GM19397 (cell line): ENCODE measurements around the gene GTF2E1.
"Not testable (repeated sequence)": the region's sequence is repeated elsewhere in the genome, so short reads cannot be mapped to it uniquely, and the experiment has no call there.

Experiments used
- ATAC-seq: cut with Tn5 transposase; IDR thresholded peaks from one replicate; pipeline ENCODE4 v1.9.1; 2021; ENCODE audit warnings: mild to moderate bottlenecking, moderate library complexity; ENCODE audit not compliant: unreplicated experiment

Gene GTF2E1

GRCh38 chr3:120742198-120742848, at the start of gene GTF2E1, which contains the start of gene RABL3:
TSS of gene GTF2E1 (plus strand) at chr3:120742744. CDS start at chr3:120750553, 7,809 bp downstream.
TSS of gene RABL3 (minus strand) at chr3:120742516. CDS start at chr3:120742507, 9 bp downstream.
- ATAC-seq, result peak; percentile 99

GRCh38 chr3:120693439-120694171, 48.9 kb upstream of the GTF2E1 start:
- ATAC-seq, result no peak

GRCh38 chr3:120699333-120699732, 43.2 kb upstream of the GTF2E1 start:
- ATAC-seq, result no peak

- ATAC-seq, result no peak
Observed at GRCh38 chr3:120705884-120706582, 36.5 kb upstream of the GTF2E1 start.

- no peak for ATAC-seq
Observed at GRCh38 chr3:120706950-120707349, 35.6 kb upstream of the GTF2E1 start.

- no peak for ATAC-seq
Observed at GRCh38 chr3:120708408-120708807, 34.1 kb upstream of the GTF2E1 start.

- no peak for ATAC-seq
Observed at GRCh38 chr3:120710369-120710768, 32.2 kb upstream of the GTF2E1 start.

- ATAC-seq, result no peak
Observed at GRCh38 chr3:120713262-120713661, 29.3 kb upstream of the GTF2E1 start.

- ATAC-seq, result not testable (repeated sequence)
Observed at GRCh38 chr3:120719167-120719834, 23.2 kb upstream of the GTF2E1 start.

- no peak for ATAC-seq
Observed at GRCh38 chr3:120726791-120727190, 15.8 kb upstream of the GTF2E1 start.

- ATAC-seq, result no peak
Observed at GRCh38 chr3:120730576-120731542, 11.7 kb upstream of the GTF2E1 start.

GRCh38 chr3:120738006-120738405, 4.5 kb upstream of the GTF2E1 start:
- not testable (repeated sequence) for ATAC-seq

GRCh38 chr3:120741320-120741719, 1.2 kb upstream of the GTF2E1 start:
- no peak for ATAC-seq

- no peak for ATAC-seq
Observed at GRCh38 chr3:120741837-120742197, 727 bp upstream of the GTF2E1 start.

- ATAC-seq, result peak; percentile 21
Observed at GRCh38 chr3:120742849-120743365, 363 bp downstream of the GTF2E1 start.

GRCh38 chr3:120743556-120744195, 1.1 kb downstream of the GTF2E1 start:
- no peak for ATAC-seq

- ATAC-seq, result no peak
Observed at GRCh38 chr3:120745466-120745865, 2.9 kb downstream of the GTF2E1 start.

GRCh38 chr3:120749843-120750242, 7.3 kb downstream of the GTF2E1 start:
- ATAC-seq, result no peak

- no peak for ATAC-seq
Observed at GRCh38 chr3:120752230-120752629, 9.7 kb downstream of the GTF2E1 start.
